ENCODE results near the gene GPC5. TPM values are rescaled to one million over a fixed set of nuclear protein-coding genes. Genes with fewer than 3 reads are reported as not detected.

Gene GPC5
- total and polyA plus RNA-seq, 2 of the 8 experiments (the other 6 are each of a cell fraction or from before 2014, with no cell fraction given) = 0.20 to 0.39 TPM

DNA sequence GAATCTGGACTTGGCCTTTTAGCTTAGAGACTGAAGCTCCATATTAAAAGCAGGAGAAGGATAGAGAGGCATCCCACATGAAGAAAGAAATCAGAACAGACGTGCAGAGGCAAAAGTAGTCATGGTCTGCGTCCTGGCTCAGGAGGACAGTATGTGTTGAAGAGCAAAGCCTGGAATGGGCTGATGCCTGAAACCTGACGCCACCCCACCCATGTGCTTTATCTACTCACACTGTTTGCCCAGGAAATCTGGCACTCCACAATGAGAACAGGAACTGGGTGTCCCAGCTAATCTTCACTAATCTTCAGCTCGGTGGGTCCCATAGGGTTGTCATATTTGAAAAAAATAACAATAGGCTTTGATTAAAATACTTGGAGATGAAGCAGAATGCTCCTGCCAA, 1279.2 kb downstream of the GPC5 start (continued):
- TF ChIP-seq CHD7 (IDR thresholded peaks at IDR 0.05; ENCODE audit: insufficient replicate concordance, low read length) (no peak), SRF (IDR thresholded peaks at IDR 0.05; ENCODE audit: low read depth, low read length) (no peak), CHD1 (IDR thresholded peaks at IDR 0.05; ENCODE audit: low read depth, low read length) (no peak)

Measured in H1 (cell line).